ENCODE measurements around the gene ABCB11.
"Not testable (repeated sequence)": the region's sequence is repeated elsewhere in the genome, so short reads cannot be mapped to it uniquely, and the experiment has no call there.

The ABCB11 gene

GRCh38 chr2:168926621-168927386 lies 104.3 kb downstream of the ABCB11 start:
- DNase-seq = no peak

DNA sequence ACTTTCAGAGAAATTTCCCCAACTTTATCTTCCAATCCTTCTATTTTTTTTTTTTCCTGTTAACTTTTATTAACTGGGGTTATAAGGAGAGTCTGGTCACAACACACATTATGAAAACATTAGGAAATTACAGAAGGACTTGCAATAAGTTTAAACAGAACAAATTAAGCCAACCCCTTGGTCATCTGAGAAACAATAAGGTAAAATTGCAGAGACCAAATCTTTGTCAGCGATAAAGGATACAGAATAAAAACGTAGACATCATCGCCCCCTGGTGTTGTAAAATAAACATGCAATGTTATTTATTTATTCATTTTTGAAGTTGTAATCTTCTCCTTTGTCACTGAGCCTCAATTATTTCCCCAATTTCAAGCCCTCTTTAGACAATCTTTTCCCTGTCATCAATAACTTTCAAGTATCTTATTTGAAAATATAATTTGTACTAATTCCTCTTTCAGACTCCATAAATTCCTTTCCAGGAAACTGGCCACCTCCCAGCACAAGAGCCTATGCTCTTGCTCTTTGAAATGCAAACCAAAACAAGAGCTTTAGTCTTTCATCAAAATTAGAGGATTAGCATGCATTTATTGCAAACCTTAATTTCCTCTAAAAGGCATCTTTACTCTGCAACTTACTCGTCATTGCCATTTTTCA lies 110.5 kb downstream of the ABCB11 start:
- DNase-seq = peak; percentile 4

DNA sequence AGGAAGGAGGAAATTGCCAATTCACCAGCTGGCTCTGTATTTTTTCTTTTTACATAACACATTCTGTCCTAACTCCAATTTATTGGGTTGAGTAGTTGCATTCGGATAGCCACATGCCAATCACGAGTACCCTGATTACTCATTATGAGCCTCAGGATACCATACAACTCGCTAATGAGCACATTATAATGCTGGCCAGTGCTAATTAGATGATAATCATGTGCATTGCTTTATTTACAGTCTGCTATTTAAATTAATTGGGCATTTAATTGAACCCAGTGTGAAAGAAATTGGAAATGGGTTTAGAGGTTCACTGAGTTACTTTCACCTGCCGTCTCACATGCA lies 114.8 kb downstream of the ABCB11 start:
- DNase-seq = no peak

DNA sequence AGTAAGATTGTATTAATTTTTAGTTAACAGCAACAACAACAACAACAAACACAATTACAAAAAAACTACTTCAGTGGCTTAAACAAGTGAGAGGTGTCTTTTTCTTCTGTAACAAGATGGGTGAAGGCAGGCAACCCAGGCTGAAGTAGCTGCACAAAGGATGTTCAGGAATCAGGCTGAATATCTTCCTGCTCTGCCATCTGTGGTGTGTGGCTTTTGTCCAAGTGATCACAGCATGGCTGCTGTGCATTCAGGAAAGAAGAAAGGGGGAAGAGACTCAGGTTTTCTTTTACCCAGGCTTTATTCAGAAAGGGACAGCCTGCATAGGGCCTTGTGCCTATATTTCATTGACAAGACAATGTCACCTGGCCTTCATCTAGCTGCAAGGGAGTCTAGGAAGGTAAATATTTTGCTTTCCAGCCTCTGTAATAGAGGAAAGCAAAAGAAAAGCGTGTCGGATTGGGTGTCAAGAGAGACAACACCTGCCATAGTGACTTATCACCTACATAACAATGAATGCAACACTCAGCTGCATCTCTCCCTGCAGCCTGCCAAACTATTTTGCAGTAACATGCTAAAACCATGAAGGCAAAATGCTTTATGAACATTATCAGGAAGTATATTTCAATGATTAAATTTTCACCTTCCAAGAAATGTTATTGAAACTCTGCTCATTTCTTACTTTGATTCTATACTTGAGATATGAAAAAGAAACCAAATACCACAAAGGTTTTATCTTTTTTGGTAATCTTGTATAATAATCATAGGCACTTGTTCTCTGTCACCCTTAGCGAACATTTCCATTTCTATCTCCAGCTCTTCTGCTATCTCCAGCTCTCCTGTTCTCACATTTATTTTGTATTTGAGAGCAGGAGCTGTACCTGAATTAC lies 115.4 kb downstream of the ABCB11 start:
- no peak for DNase-seq

- DNase-seq = no peak
Observed at GRCh38 chr2:168913495-168913894, 117.6 kb downstream of the ABCB11 start.

DNA sequence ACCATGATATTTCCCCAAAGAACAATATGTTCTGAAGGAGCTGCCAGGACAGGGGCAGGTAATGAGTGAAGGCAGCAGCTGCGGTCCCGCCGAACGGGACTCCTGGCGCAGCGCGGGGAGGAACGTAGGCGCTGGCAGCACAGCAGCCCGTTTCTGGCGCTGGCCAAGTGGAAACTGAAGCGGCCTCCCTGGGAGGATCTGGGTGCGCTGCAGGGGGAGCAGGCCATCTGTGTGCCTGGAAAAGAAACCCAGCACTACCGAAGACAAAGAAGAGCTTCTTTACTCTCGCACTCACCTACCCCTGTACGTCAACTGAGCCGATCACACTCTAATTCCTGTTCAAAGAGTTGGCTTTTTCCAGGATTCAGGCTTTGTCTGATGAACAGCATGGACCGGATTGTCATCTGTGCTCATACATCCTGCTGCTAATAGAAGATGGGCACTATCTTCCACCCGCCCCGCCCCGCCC lies 118.2 kb downstream of the ABCB11 start:
- DNase-seq = no peak

DNA sequence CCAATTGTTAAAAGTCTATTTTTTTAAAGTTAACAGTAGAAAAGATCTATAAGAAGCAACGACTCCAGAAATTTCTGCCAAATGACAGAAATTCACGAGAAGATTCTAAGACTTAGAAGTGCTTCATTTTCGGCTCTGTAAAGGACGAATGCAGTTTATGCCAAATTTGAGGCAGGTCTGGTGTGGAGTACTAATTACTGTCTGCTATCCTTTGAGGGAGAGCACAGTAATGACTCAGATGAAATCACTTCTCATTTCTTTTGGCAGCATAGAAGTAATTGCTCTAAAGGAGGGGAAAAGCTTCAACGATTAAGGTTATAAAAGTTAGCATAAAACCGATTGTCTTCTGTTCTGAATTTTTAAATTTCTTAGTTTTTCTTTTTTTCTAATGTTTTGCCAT lies 118.7 kb downstream of the ABCB11 start:
- no peak for DNase-seq

- no peak for DNase-seq
Observed at GRCh38 chr2:168910330-168910729, 120.8 kb downstream of the ABCB11 start.

- DNase-seq = no peak
Observed at GRCh38 chr2:168907940-168908662, 123.0 kb downstream of the ABCB11 start.

DNA sequence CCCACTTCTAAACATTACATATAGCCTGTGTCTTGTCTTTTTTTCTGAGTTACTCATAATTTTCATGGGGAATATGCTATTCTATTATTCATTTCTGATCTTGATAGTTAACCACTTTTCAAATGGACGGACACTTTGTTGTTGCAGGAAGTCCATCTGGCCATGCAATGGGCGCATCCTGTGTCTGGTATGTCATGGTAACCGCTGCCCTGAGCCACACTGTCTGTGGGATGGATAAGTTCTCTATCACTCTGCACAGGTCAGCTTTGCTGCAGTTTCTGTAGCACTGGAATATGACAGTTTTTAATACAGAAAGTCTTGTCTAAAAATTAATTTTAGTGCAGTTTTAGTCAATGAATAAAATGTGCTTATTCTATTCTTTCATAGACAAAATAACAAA lies 126.8 kb downstream of the ABCB11 start:
- DNase-seq = no peak

DNA sequence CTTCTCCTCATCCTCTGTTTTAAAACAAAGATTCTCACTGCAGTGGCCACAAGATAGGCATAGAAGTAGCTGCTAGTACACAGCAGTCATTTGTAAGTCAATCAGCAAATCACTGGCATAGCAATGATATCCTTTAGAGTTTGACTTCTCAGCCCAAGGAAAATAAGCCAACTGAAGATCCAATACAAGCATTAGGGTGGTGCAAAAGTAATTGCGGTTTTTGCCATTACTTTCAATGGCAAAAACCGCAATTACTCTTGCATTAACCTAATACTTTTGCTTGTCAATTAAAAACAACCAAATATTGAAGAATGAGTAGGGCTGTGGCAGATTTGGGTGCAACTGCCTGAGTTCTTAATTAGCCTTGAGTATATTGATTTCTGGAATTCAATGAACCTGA lies 127.2 kb downstream of the ABCB11 start:
- no peak for DNase-seq

DNA sequence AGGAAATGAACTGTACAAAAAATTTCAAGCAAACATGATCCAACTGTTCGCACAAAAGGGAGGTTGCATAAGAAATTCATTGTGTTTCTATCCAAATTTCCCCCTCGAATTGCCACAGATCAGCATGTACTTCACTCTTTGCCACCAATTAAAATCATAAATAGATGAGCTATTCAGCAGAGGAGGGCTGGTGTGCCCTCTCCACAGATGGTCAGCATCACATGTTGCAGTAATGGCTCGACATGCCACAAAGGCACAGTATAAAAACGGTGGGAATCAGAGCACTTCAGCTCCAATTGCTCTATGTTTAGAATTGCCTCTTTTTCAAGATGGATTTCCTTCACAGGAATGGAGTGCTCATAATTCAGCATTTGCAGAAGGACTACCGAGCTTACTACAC lies 130.1 kb downstream of the ABCB11 start, which contains the start of gene G6PC2:
TSS of gene G6PC2 (plus strand) at position 289 of the 400 bp plus-strand sequence. CDS start at position 330, 41 bp downstream.
- no peak for DNase-seq

GRCh38 chr2:168897449-168897848 lies 133.7 kb downstream of the ABCB11 start:
- no peak for DNase-seq

DNA sequence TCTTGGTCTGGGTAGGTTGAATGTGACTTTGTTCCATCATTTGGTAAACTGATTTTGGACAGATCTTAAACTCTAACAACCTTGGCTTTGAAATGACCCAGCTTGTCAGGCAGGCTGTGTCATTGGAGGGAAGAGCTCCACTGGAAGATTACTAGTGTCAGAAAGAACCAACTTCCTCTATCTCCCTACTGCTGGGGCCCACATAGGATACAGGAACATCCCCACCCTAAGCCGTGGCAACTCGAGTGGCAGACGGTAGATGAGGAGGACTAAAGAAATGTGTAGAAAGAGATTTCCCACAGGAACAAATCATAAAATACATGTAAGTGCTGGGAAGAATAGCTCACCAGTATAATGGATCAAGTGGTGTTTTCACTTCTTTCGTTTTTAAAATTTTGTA lies 134.3 kb downstream of the ABCB11 start:
- DNase-seq = peak; percentile 64

DNA sequence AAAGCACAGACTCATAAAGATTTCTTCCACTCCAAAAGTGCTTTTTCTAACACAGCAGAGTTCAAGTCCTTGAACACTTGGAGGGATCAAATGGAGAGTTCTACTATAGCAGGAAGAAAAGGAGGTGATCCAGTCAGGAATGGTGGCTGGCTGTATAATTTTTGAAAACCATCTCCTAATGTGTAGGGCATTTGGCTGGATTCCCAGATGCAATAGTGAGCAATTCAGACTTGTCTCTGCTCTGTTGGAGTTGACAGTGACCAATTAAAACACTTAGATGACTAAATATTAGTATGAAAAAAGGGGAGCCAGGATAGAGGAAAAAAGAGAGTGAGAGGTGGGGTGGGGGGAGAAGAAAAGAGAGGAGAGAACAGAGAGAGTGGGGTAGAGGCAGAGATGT lies 135.4 kb downstream of the ABCB11 start:
- no peak for DNase-seq

GRCh38 chr2:168894720-168895119 lies 136.4 kb downstream of the ABCB11 start:
- no peak for DNase-seq

DNA sequence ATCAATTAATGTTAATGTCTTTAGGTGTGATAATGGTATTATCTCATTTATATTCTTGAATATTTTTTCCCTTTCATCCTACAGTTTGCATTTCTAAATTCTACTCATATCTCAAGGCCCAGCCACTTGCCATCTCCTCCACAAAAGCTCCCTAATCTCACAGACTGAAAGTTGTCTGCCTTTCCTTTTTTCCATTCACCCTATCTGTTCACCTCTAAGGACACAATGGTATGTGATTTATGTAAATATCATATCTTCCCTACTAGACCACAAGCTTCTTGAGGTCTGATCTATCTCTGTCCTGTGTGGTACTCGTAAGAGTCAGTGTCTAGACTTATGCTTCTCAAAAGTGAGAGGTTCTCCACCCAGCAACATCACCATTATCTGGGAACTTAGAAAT lies 137.0 kb downstream of the ABCB11 start:
- no peak for DNase-seq

- no peak for DNase-seq
Observed at GRCh38 chr2:168892327-168892726, 138.8 kb downstream of the ABCB11 start.

- peak; percentile 90 for DNase-seq
Observed at GRCh38 chr2:168890006-168890782, 140.9 kb downstream of the ABCB11 start, which contains the start of gene SPC25. TSS of gene SPC25 (minus strand) at chr2:168890430. CDS start at chr2:168889519, 911 bp downstream.

DNA sequence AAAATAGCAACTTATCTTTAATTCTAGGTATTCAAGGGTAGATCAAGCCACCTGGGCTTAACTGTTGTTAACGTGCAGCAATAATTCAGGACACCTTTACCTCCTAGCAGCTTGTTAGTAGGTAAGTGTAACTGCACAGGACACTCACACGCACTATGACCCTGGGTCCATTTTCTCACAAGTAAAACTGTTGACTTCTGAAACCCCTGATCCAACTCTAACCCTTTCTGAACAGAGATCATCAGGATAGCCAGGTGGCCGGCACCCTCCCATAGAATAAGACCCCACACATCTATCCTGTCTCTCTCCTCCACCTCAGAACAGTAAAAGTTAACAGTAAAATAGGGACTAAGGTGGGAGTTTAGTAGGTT lies 141.5 kb downstream of the ABCB11 start:
- DNase-seq = no peak

GRCh38 chr2:168884975-168885374 lies 146.1 kb downstream of the ABCB11 start:
- no peak for DNase-seq

DNA sequence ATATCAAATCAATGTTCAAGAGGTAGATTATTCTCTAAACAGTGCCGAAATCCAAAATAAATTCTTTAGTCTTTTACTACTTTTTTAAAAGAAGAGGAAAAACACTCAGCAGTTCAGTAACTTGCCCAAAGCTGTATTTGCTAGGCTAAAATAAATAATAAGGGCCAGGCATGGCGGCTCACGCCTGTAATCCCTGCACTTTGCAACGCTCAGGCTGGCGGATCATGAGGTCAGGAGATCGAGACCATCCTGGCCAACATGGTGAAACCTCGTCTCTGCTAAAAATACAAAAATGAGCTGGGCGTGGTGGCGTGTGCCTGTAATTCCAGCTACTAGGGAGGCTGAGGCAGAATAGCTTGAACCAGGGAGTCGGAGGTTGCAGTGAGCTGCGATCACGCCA lies 149.0 kb downstream of the ABCB11 start:
- DNase-seq = not testable (repeated sequence)
